Kidney (tissue), 14 donors: Measurements from ENCODE around the gene NHS. TPM values are rescaled to one million over a fixed set of nuclear protein-coding genes. Genes with fewer than 3 reads are reported as not detected.

Experiments used
- DNase-seq, 5 donors: peaks; one replicate each; pipeline ENCODE4 v3.0.0-alpha.2; 2013 to 2020
- FAIRE-seq: peaks from 2 replicates; lab custom pipeline; 2012; peaks lifted over from hg19 to GRCh38; lab: Jason Lieb, UNC
- H3K27ac ChIP-seq, 2 donors: one replicate each; pipeline ENCODE4 v1.7.0; 2013; ENCODE audit warnings: low read depth in 2 of 2, low read length in 2 of 2, inconsistent platforms in 1 of 2
- H3K27me3 ChIP-seq: one replicate; pipeline ENCODE4 v1.7.1; 2013; ENCODE audit warnings: low read length, inconsistent platforms; ENCODE audit not compliant: control insufficient read depth, insufficient read depth
- H3K36me3 ChIP-seq, 3 donors: one replicate each; pipeline versions ENCODE4 v1.7.0 to v1.7.1; 2013; ENCODE audit warnings: low read length in 3 of 3, control low read depth in 1 of 3, inconsistent platforms in 1 of 3; ENCODE audit not compliant: insufficient read depth in 3 of 3, control insufficient read depth in 2 of 3
- H3K4me1 ChIP-seq, 3 donors: one replicate each; pipeline versions ENCODE4 v1.7.0 to v1.7.1; 2013; ENCODE audit warnings: low read length in 3 of 3, inconsistent platforms in 1 of 3, low read depth in 1 of 3; ENCODE audit not compliant: control insufficient read depth in 2 of 3, insufficient read depth in 2 of 3
- H3K4me3 ChIP-seq, 3 donors: one replicate each; pipeline versions ENCODE4 v1.7.0 to v1.8.1; 2013; ENCODE audit warnings: low read length in 3 of 3, control low read depth in 1 of 3, inconsistent platforms in 1 of 3
- H3K9ac ChIP-seq, 3 donors: one replicate each; pipeline versions ENCODE4 v1.7.0 to v1.7.1; 2013; ENCODE audit warnings: low read length in 3 of 3, control low read depth in 1 of 3, inconsistent platforms in 1 of 3
- H3K9me3 ChIP-seq, 3 donors: one replicate each; pipeline versions ENCODE4 v1.7.0 to v1.7.1; 2013; ENCODE audit warnings: low read length in 3 of 3, control low read depth in 1 of 3, inconsistent platforms in 1 of 3; ENCODE audit not compliant: control insufficient read depth in 2 of 3, insufficient read depth in 1 of 3
- intact Hi-C: fragments of 100-400 bp; cut with DNase I; formaldehyde crosslinking; loops from one replicate; pipeline ENCODE4 v1.11.1; 2022
- polyA plus RNA-seq: library from polyadenylated mRNA; stranded (reverse); fragments of 350-450 nt; fragmentation: Illumina TruSeq; extraction: RNeasy Lipid Tissue Mini Kit (QIAGEN cat#74804); gene quantifications from one replicate; pipeline ENCODE4 v1.2.3, GENCODE V29; 2014; ENCODE audit warnings: low read depth, low replicate concordance; ENCODE audit not compliant: insufficient read depth
- total RNA-seq: library from RNA; stranded (reverse); fragmentation: NEBNext Ultra II Directional; extraction: Animal tissue kit (Norgen Biotek cat#: 25700); gene quantifications from one replicate; pipeline ENCODE4 v1.2.1, GENCODE V29; 2021
- TF ChIP-seq, protein P1 (sequence below): IDR thresholded peaks from 3 replicates; pipeline ENCODE4 v1.5.1; 2012; ENCODE audit warnings: mild to moderate bottlenecking, moderate library complexity, borderline replicate concordance; ENCODE audit not compliant: insufficient read depth; ENCODE audit errors: extremely low read depth
- donor health status: control.
- donor health status: control.
- donor health status: control.
- donor health status: control.
- donor health status: control.
- donor health status: DM: yes; HTN: yes; CAD: no.
- donor health status: Normal renal cell carcinoma (clear cell type).

NHS gene
- total and polyA plus RNA-seq, 2 donors from 2014 or later = 3.1 to 28.9 TPM

DNA sequence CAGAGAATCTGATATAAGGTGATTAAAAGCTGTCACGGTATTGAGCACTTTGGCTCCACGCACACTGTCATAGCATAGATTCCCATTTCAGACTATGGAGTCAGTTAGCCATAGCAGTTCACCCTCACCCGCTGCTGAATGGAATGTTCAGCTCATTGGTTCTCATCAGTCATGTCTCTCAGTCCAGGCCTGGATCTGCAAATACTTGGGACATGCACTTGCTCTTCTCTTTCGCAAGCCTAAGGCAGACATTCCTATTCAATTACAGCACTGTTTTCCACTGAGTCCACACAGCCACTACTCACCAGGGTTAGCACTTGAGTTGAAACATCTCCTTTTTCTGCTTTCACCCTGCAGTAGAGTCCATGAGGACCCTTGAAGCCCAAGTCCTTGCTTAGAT lies 331.7 kb downstream of the NHS start:
- Histone ChIP-seq H3K4me1 (no peaks in the 10 kb centered on the region), H3K27ac (no peak overlapping the region), H3K27me3 (peaks cover 4% of the 10 kb centered on the region), H3K36me3 (no peaks in the 10 kb centered on the region), H3K9ac (no peak overlapping the region), H3K4me3 (no peak overlapping the region), H3K9me3 (no peaks in the 10 kb centered on the region)
- intact Hi-C loops = no loop called here
- FAIRE-seq (no peak), DNase-seq (no peak)
- TF ChIP-seq, protein P1, sequence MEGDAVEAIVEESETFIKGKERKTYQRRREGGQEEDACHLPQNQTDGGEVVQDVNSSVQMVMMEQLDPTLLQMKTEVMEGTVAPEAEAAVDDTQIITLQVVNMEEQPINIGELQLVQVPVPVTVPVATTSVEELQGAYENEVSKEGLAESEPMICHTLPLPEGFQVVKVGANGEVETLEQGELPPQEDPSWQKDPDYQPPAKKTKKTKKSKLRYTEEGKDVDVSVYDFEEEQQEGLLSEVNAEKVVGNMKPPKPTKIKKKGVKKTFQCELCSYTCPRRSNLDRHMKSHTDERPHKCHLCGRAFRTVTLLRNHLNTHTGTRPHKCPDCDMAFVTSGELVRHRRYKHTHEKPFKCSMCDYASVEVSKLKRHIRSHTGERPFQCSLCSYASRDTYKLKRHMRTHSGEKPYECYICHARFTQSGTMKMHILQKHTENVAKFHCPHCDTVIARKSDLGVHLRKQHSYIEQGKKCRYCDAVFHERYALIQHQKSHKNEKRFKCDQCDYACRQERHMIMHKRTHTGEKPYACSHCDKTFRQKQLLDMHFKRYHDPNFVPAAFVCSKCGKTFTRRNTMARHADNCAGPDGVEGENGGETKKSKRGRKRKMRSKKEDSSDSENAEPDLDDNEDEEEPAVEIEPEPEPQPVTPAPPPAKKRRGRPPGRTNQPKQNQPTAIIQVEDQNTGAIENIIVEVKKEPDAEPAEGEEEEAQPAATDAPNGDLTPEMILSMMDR = no peak

DNA sequence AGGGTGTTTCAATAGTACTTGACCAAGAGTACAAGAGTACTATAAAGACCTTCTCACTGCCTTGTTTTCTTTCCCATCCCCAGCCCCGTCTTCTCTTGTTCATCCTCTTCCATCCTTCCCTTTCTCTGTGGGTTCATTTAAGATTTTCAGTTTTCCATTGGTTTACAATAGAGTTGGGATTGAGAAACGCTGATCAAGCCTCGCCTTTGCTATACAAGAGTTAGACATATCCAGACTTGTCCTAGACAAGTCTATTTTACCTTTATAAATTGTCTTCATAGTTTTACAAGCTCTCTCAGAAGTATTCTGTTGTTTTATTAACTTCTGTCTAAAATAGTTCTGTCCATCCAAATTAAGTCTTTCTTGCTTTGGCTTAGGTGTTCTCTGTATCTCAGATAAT lies 332.7 kb downstream of the NHS start:
- H3K27me3 ChIP-seq = peaks cover 3% of the 10 kb centered on the region
- H3K9me3 ChIP-seq = no peaks in the 10 kb centered on the region
- intact Hi-C loops = no loop called here
- H3K27ac ChIP-seq = no peak overlapping the region
- FAIRE-seq = no peak
- H3K9ac ChIP-seq = no peak overlapping the region
- no peaks in the 10 kb centered on the region for H3K36me3 ChIP-seq
- no peak overlapping the region for H3K4me3 ChIP-seq
- TF ChIP-seq, protein P1 = no peak
- no peaks in the 10 kb centered on the region for H3K4me1 ChIP-seq
- DNase-seq = no peak

DNA sequence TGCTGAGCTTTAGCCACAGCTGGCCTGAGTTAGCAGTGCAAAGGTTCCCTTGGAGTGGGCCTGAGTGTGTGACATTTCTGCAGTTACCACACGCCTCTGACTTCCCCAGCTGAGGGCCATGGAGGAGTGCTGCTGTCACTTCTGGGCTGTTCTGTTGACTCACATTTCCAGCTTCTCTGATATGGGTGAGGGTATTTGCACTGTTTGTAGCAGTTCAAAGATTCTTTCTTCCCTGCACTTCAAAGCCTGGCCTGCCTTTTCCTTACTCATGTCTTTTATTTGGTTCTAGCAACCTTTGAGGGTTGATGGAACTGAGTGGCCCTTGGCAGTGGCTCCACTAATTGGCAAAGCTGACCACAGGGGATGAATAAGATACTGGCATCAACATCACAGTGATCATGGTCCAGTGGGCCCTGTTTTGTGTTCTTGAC lies 335.9 kb downstream of the NHS start:
- FAIRE-seq = no peak
- TF ChIP-seq, protein P1 = no peak
- H3K27me3 ChIP-seq = peaks cover 3% of the 10 kb centered on the region

DNA sequence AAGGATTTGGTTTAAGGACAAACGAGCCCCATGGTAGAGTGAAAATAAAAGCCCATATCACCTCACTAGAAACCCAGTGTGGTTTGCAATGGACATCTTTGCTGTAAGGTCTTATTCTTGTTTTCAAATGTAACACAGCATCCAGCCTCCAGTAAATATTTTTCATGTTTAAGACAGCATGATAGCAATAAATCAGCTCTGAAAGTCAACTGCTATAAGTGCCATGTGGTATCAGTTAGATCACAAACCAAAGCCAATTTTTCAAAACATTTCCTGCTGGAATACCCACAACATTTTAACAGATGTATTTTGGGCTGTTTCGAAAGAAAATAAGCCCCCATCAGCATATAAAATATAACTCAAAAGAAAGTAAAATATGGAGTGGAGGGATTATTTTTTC lies 338.3 kb downstream of the NHS start:
- intact Hi-C loops = no loop called here
- no peak overlapping the region for H3K27ac ChIP-seq
- no peaks in the 10 kb centered on the region for H3K4me1 ChIP-seq
- H3K27me3 ChIP-seq = peaks cover 3% of the 10 kb centered on the region
- FAIRE-seq = peak; percentile 44
- TF ChIP-seq, protein P1 = no peak
- no peak overlapping the region for H3K4me3 ChIP-seq
- H3K9me3 ChIP-seq = no peaks in the 10 kb centered on the region
- H3K36me3 ChIP-seq = no peaks in the 10 kb centered on the region
- no peak overlapping the region for H3K9ac ChIP-seq
- DNase-seq = no peak

More for the DNA sequence above, 335.9 kb downstream of the NHS start:
- H3K36me3 ChIP-seq = no peaks in the 10 kb centered on the region
- no peaks in the 10 kb centered on the region for H3K4me1 ChIP-seq
- no peak overlapping the region for H3K9ac ChIP-seq
- no peak overlapping the region for H3K27ac ChIP-seq
- intact Hi-C loops = no loop called here
- DNase-seq = no peak
- no peak overlapping the region for H3K4me3 ChIP-seq
- H3K9me3 ChIP-seq = no peaks in the 10 kb centered on the region
